ENCODE data around the gene SPG7.

SPG7 gene

GRCh38 chr16:89525146-89525913 lies 17.1 kb downstream of the SPG7 start:
- TF ChIP-seq CTCF (IDR thresholded peaks at IDR 0.05; ENCODE audit: insufficient read depth, low read depth, low read length, missing control alignments) = peak; percentile 11
- no peak overlapping the region for H3K4me3 ChIP-seq (ENCODE audit: low read depth, low read length)
- peak; percentile 23 for DNase-seq (ENCODE audit: low read depth)

GRCh38 chr16:89529097-89529496 lies 20.9 kb downstream of the SPG7 start:
- no peak overlapping the region for H3K4me3 ChIP-seq (ENCODE audit: low read depth, low read length)
- no peak for TF ChIP-seq CTCF (IDR thresholded peaks at IDR 0.05; ENCODE audit: insufficient read depth, low read depth, low read length, missing control alignments)
- DNase-seq (ENCODE audit: low read depth) = no peak

GRCh38 chr16:89530401-89531381 lies 22.5 kb downstream of the SPG7 start:
- no peak for DNase-seq (ENCODE audit: low read depth)
- no peak for TF ChIP-seq CTCF (IDR thresholded peaks at IDR 0.05; ENCODE audit: insufficient read depth, low read depth, low read length, missing control alignments)
- H3K4me3 ChIP-seq (ENCODE audit: low read depth, low read length) = no peak overlapping the region

GRCh38 chr16:89531821-89532526 lies 23.8 kb downstream of the SPG7 start:
- TF ChIP-seq CTCF (IDR thresholded peaks at IDR 0.05; ENCODE audit: insufficient read depth, low read depth, low read length, missing control alignments) = no peak
- DNase-seq (ENCODE audit: low read depth) = no peak
- no peak overlapping the region for H3K4me3 ChIP-seq (ENCODE audit: low read depth, low read length)

- no peak for TF ChIP-seq CTCF (IDR thresholded peaks at IDR 0.05; ENCODE audit: insufficient read depth, low read depth, low read length, missing control alignments)
- H3K4me3 ChIP-seq (ENCODE audit: low read depth, low read length) = no peak overlapping the region
- DNase-seq (ENCODE audit: low read depth) = no peak
Measured at GRCh38 chr16:89534252-89534756, 26.1 kb downstream of the SPG7 start.

- H3K4me3 ChIP-seq (ENCODE audit: low read depth, low read length) = no peak overlapping the region
- no peak for TF ChIP-seq CTCF (IDR thresholded peaks at IDR 0.05; ENCODE audit: insufficient read depth, low read depth, low read length, missing control alignments)
- DNase-seq (ENCODE audit: low read depth) = no peak
Measured at GRCh38 chr16:89536371-89536770, 28.2 kb downstream of the SPG7 start.

All from GM12865 (cell line).